GM19193 (cell line): ENCODE measurements around the gene TXNL4A.

ENCODE experiments used
- POLR2A ChIP-seq: IDR thresholded peaks from 4 replicates; pipeline ENCODE4 v1.6.1; 2011; ENCODE audit not compliant: insufficient read depth, insufficient read length; ENCODE audit errors: extremely low read depth

TXNL4A gene, protein sequence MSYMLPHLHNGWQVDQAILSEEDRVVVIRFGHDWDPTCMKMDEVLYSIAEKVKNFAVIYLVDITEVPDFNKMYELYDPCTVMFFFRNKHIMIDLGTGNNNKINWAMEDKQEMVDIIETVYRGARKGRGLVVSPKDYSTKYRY

DNA sequence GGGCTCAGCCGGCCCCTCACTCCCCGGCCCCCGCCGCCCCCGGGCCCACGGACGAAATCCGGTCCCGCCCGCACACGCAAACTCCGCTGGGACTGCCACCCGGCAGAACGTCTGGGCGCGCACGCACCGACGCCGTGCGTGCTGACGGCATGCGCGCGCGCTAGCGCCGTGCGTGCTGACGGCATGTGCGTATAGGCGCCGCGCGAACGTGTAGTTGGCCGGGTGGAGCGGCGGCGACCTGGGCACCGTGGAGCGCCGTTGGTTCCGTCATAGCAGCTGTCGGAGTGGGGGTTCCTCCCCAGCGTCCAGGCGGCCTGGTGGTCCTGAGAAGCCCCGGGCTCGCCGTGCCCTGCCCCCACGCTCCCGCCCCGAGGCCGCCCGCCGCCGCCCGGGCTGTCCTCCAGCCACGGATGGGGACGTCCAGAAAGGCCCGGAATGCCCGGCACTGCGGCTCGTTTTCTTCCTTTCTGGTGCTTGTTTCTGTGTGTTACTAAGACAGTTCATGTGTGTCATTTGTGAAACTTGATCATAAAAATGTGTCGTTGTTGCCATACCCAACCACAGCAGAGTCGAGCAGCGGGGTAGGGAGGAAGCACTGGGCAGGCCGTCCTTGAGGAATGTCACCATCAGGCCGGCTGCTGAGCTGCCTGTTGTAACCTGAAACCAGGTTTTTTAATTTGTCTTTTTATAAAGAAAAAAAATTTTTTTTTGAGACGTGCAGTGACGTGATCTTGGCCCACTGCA is at the start of gene TXNL4A:
Gene TXNL4A, minus strand, starts transcription at position 113 of the 744 bp plus-strand sequence. CDS start 171 bp downstream, outside the sequence.
- TF ChIP-seq POLR2A: peak; percentile 94

DNA sequence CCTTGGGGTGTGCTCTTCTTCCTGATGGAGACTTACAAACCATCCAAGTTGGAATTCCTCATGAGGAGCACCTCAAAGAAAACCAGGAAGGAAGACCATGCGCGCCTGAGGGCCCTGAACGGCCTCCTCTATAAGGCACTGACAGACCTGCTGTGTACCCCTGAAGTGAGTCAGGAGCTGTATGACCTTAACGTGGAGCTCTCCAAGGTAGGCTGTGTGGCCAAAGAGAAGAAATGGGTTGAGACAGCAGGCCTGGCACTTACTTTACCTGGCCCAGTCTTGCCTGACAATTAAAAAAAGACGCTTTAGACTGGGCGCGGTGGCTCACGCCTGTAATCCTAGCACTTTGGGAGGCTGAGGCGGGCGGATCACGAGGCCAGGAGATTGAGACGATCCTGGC is 48.9 kb upstream of the TXNL4A start:
- no peak for TF ChIP-seq POLR2A

DNA sequence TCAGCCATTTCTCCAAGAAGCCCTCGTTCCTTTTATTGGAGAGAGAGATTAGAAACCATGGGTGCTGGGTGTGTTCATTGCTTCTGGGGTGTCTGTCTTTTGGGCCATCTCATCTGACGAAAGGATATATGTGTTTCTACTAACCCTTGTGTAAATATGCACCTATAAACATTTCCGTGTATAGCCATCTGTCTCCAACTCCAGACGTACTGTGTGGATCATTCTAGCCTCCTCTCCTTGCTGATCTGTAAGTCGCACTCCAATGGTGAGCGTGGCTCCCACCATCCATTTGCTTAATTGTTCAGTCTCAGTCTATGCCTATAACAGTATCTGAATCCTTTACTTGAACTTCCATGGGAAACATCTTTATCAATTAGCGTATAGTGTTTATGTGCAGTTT is 47.6 kb upstream of the TXNL4A start:
- TF ChIP-seq POLR2A: no peak

DNA sequence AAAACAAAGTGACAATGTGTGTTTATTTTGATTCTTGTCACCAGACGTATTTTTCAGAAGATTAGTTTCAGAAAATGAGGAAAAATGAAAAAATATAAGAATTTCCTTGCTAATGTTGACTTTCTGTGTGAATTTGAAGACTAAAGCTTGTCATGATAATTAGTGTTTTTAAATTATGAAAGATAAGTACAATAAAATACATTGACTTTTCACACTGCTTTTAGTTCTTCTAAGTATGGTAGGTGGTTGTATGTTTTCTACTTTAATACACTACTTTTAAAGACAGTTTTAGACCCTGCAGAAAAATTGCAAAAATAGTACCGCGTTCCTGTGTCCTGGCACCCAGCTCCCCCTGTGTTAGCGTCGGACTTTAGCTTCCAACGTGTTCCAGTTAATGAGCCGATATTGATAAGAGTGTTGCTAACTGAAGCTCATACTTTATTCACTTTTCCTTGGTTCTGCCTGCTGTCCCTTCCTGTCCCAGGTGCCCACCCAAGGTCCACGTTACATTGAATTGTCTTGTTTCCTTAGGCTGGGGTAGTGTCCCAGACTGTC is 46.6 kb upstream of the TXNL4A start:
- TF ChIP-seq POLR2A: no peak

DNA sequence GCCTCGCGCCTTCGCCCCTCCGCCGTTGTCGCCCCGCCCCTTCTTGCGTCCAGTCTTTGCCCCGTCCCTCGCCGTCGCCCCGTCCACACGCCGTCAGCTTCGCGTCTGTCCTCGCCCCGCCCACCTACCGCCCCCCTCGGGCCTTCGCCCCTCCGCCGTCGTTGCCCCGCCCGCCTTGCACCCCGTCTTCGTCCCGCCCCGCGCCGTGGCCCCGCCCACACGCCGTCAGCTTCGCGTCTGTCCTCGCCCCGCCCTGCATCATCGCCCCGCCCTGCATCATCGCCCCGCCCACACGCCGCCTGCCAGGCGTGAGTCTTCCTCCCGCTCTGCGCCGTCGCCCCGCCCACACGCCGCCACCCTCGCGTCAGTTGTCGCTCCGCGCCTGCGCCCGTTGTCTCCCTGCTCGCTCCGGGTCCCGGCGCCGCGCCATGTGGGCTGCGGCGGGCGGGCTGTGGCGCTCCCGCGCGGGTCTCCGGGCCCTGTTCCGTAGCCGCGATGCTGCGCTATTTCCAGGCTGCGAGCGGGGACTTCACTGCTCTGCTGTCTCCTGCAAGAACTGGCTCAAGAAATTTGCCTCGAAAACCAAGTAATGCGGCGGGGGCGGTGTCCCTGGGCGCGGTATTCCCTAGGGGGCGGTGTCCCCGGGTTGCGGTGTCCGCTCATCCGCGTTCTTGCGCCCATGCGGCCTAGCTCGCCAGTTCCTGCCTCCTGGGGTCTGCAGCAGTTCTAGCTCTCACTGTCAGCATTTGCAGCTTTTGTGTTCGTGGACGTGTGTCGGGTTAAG is 45.9 kb upstream of the TXNL4A start, which contains the start of gene RBFA:
Gene RBFA, plus strand, starts transcription at position 367 of the 784 bp plus-strand sequence. Its CDS starts 62 bp downstream, at position 429.
- TF ChIP-seq POLR2A: peak; percentile 91

DNA sequence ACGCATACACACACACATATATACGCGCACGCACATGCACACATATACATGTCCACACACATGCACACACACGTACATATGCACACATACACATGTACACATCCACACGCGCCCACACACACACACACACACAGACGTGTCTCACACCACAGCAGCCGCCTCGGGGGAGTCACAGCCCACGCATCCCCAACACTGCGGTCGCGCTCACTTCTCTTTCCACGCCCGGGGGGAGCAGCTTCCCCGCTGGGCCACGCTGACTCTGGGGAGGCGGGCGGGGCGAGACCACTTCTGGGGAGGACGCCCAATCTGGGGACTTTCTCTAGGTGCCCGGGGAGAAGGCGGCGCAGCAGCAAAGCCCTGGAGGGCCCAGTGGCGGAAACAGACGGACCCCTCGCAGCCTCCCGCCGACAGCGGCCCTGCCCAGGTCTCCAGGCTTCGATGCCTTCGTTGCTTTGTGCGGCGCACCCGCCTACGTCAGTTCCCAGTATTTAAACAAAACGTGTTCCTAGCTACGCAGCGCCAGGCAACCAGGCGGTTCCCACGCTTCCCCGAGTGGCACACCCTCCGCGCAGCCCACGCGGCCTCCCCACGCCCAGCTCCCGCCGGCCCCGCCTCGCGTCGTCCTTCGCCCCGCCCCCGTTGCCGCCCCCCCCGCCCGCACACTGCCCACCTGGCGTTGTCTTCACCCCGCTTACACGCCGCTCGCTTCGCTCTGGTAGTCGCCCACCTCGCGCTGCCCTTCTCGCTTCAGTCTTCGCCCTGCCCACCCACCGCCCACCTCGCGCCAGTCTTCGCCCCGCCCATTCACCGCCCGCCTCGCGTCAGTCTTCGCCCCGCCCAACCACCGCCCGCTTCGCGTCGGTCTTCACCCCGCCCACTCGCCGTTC is 45.1 kb upstream of the TXNL4A start:
- peak; percentile 16 for TF ChIP-seq POLR2A

DNA sequence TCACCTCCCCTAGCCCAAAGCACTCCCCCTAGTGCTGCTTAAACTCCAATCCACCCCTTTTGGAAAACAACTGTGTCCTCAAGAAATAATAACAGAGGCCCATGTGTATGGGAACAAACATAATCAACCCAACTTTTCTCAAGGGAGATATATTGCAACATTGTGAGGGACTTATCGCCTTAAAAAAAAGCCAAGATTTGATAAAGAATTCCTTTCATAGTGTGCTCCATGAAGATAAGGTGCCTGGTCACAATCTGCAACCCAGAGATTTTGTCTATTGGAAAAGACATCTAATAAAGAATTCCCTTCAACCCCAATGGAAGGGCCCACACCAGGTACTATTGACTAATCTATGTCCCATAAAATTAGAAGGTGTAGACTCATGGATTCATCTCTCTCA is 41.3 kb upstream of the TXNL4A start:
- TF ChIP-seq POLR2A: no peak

DNA sequence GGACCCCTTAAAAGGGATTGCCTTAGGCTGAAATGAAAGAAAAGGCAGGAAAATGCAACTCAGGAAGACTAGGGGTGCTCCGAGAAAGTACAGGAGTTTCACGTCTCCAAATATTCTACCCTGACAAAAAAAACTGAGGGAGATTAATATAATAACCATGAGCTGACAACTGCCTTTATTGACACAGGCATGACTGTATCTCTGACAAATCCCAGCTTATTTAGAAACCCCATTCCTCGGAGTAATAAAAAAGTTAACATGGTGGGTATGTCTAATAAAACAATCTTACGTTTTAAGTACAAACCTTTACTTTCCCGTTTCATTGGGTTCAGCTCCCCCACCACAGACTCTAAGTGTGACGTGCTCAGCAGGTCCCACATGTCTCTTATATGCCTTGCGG is 38.0 kb upstream of the TXNL4A start:
- TF ChIP-seq POLR2A: no peak

DNA sequence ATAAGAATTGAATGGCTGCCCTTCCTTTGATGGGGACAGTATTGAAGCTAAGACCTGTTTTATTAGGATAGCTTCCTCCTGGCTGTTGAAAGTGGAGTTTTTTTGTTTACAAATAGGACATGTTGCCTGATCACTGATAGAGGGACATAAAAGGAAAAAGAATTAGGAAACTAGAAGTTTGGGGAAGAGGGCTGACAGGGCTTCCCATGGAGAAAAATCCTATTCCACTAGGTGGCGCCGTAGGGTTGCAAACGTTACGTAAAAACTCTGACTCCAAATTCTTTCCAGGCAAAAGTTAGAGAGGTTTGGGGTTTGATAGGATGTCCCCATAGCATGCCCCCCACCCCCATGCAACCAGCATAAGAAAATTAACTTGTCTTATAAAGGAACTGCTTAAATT is 34.8 kb upstream of the TXNL4A start:
- TF ChIP-seq POLR2A: no peak

DNA sequence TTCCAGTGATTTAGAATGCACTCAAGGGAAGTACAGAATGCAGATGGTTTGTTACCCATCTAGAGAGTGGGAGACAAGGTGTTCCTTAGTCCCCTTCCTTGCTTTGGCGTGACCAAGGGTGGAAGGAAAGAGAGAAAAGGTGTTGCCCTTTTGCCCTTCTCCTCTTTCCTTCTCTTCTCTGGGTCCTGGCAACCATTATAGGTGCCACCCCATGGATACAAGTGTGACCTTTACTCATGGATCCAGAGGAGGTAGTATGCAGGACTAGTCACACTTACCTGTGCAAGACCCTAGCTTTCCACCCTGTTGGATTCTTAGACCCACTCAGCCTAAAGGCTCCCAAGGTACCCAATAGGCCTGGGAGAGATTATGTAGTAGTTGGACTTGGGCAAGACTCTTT is 34.2 kb upstream of the TXNL4A start:
- no peak for TF ChIP-seq POLR2A

DNA sequence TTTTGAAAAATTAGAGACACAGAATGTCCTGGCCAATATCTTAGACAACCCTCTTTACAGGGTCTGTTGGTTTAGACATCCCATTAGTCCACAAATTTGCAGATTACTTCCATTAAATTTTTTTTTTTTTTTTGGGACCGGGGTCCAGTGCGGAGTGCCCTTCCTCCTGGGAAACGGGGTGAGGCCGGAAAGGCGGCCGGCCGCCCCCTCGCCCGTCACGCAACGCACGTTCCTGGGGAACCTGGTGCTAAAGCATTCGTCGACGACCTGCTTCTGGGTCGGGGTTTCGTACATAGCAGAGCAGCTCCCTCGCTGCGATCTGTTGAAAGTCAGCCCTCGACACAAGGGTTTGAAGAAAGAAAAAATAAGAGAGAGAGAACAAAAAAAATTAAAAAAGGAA is 24.4 kb upstream of the TXNL4A start:
- TF ChIP-seq POLR2A: no peak

DNA sequence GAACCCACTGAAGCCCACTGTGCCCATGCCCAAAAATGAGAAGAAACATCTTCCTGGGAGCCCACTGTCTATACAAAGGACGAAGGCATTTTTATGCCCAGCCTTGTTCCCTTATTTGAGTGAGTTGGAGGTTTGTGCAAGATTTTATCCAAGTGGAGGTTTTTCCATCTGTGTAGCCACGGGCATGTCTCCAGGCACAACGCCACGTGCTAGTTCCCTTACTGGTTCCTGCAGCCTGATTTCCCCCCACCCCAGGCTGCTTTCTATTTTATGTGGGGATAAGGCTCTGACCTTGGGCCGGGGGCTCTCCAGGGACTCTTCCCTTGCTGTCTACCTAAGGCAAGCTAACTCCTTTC is 22.2 kb upstream of the TXNL4A start:
- no peak for TF ChIP-seq POLR2A

DNA sequence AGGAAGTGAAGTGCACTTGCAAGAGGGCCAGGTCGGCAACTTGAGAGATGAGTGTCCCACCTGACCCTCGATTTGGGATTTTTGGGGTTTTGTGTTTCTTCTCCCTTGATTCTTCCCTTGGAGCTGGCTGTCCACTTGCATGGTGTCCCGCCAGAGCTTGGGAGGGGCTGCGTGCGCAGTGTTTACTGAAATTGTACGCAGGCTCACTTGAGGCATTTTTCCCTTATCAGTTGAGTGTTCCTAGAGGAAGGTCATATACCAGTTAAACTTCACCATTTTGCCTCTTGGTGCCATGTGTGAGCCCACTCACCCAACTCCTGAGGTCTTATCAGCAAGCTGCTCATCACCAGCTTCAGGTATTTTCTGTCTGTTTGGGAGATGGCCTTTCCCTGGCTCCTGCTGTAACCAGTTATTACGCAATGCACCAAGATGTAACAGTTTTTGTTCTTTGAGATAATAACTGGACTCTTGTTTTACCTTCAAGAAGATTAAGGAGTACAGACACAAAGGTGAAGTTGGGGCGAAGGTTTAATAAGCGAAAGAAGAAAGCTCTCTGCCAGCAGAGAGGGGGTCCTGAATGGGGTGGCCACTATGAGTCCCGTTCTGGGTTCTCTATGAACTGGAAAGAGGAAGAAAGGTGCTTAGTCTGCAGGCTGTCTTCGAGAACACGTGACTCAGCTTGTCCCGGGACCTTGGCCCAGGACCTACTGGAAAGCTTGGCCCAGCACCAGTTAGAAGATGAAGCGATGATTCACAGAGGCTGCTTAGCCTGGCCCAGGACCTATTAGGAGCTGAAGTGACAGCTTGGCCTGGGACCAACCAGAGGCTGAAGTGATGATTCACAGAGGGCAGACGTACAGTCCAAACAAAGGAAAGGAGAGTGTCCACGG is 21.5 kb upstream of the TXNL4A start:
- no peak for TF ChIP-seq POLR2A

DNA sequence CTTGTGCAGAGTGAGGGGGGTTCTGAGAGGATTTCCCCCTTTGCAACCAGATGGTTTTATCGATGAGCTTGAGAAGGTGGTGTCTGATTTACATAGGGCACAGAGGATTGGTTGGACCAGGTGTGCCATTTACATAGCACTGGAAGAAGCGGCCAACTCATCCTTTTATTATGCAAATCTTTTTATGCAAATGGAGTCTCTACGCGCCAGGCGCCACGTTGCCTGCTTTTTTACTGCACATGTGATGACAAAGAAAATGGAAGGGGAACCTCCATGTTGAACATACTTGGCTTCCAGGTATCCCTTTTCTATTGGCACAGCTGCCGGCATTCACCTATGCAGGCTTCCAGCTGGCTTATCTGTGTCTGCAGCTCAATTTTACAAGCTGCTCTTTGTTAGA is 18.4 kb upstream of the TXNL4A start:
- no peak for TF ChIP-seq POLR2A

DNA sequence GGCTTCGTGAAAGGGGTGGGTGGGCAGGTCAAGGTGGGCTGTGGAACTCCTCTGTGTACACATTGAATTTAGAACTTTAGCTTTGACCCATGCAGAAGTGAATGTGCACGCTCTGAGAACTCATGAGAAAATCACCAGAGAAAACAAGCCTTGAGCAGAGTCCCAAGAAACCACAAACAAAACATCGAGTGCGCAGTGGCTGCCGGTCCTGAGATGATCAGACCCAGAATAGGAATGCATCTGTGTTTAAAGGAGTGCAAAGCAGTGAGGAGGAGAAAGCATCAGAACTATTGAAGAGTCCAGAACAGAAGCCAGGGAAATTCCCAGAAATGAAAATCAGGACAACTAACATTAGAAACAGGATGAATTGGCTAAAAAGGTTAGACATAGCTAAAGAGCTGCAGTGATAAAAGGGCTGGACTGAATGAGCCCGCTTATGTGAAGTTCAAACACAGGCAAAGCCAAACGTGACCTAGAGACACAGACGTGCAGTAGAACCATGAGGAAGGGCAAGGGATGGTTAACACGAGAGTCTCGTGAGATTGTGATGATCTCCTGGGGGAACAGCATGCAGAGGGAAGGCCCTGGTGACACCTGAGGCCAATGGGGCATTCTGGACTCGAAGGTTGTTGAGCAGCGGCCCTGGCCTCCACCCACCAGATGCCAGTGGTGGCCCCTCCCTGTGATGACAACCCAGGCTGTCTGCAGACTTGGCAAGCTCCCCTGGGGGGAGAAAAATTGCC is 16.4 kb upstream of the TXNL4A start:
- TF ChIP-seq POLR2A: no peak
